ENCODE measurements around the gene RNF2. TPM values are rescaled to one million over a fixed set of nuclear protein-coding genes. Genes with fewer than 3 reads are reported as not detected.

The RNF2 gene
- total RNA-seq, 1 experiment from 2014 or later: 32.8 TPM

GRCh38 chr1:185058876-185059275 lies 13.5 kb downstream of the RNF2 start:
- POLR2A ChIA-PET: no interaction called here
- no TSS peak for BruUV-seq (replicated peaks)

GRCh38 chr1:185059950-185060571 lies 14.7 kb downstream of the RNF2 start:
- ATAC-seq (no peak), DNase-seq (ENCODE audit: low read depth, low spot score) (no peak)
- intact Hi-C loops (cut with micrococcal nuclease; ENCODE audit: unreplicated experiment): no loop called here
- Histone ChIP-seq H3K27ac (ENCODE audit: low read length) (no peak overlapping the region), H3K4me1 (ENCODE audit: control insufficient read depth, insufficient read depth, low read length) (0 out of 2 replicates have a peak, but pooled peaks cover 5% of the 10 kb centered on the region), H3K27me3 (ENCODE audit: control insufficient read depth, insufficient read depth, low read length) (no peaks in the 10 kb centered on the region), H3K36me3 (ENCODE audit: control insufficient read depth, insufficient read depth, low read length) (no peaks in the 10 kb centered on the region), H3K9me3 (ENCODE audit: control insufficient read depth, insufficient read depth, low read depth, low read length) (no peaks in the 10 kb centered on the region; the same call in 1 of the 2 replicates), H3K4me3 (ENCODE audit: low read depth in 2 of 2, low read length in 2 of 2) (no peak overlapping the region)
- in situ Hi-C loops (cut with HindIII; ENCODE audit: low pct_unique_long_range_greater_than_20kb, low sequenced_read_pairs): no loop called here
- ChIA-PET CTCF (no interaction called here), POLR2A (interaction anchor here (0.7 kb wide), 1 partner anchor 959 kb away, joined by 3 read pairs; no protein-coding TSS in a partner anchor)
- BruUV-seq (replicated peaks): no TSS peak
- TF ChIP-seq REST (IDR thresholded peaks at IDR 0.05; ENCODE audit: insufficient read depth in 1 of 2, low read depth in 2 of 2, low read length in 1 of 2) (no peak), CTCF (IDR thresholded peaks at IDR 0.05) (no peak), POLR2AphosphoS5 (IDR thresholded peaks at IDR 0.05; ENCODE audit: low read depth, low read length) (no peak), SIN3A (IDR thresholded peaks at IDR 0.05; ENCODE audit: borderline replicate concordance, insufficient read depth, low read depth, low read length) (no peak), TCF7L2 (IDR thresholded peaks at IDR 0.05; ENCODE audit: low read depth, low read length) (no peak)

More at GRCh38 chr1:185058876-185059275, 13.5 kb downstream of the RNF2 start:
- no peaks in the 10 kb centered on the region for H3K27me3 ChIP-seq (ENCODE audit: control insufficient read depth, insufficient read depth, low read length)
- H3K4me3 ChIP-seq (ENCODE audit: low read depth in 2 of 2, low read length in 2 of 2): no peak overlapping the region
- in situ Hi-C loops (cut with HindIII; ENCODE audit: low pct_unique_long_range_greater_than_20kb, low sequenced_read_pairs) (no loop called here), intact Hi-C loops (cut with micrococcal nuclease; ENCODE audit: unreplicated experiment) (no loop called here)
- TF ChIP-seq CTCF (IDR thresholded peaks at IDR 0.05) (no peak), TCF7L2 (IDR thresholded peaks at IDR 0.05; ENCODE audit: low read depth, low read length) (no peak), SIN3A (IDR thresholded peaks at IDR 0.05; ENCODE audit: borderline replicate concordance, insufficient read depth, low read depth, low read length) (no peak), POLR2AphosphoS5 (IDR thresholded peaks at IDR 0.05; ENCODE audit: low read depth, low read length) (no peak), REST (IDR thresholded peaks at IDR 0.05; ENCODE audit: insufficient read depth in 1 of 2, low read depth in 2 of 2, low read length in 1 of 2) (no peak)
- no peak overlapping the region for H3K27ac ChIP-seq (ENCODE audit: low read length)
- H3K9me3 ChIP-seq (ENCODE audit: control insufficient read depth, insufficient read depth, low read depth, low read length): no peaks in the 10 kb centered on the region; the same call in 1 of the 2 replicates
- DNase-seq (ENCODE audit: low read depth, low spot score) (no peak), ATAC-seq (no peak)
- no peaks in the 10 kb centered on the region for H3K36me3 ChIP-seq (ENCODE audit: control insufficient read depth, insufficient read depth, low read length)
- H3K4me1 ChIP-seq (ENCODE audit: control insufficient read depth, insufficient read depth, low read length): 0 out of 2 replicates have a peak, but pooled peaks cover 5% of the 10 kb centered on the region
- CTCF ChIA-PET: no interaction called here
